Panc1 (cell line): ENCODE results near the gene PFN1. TPM values are rescaled to one million over a fixed set of nuclear protein-coding genes. Genes with fewer than 3 reads are reported as not detected.

Experiments used
- ATAC-seq: fragments of 200-7000 bp; cut with Tn5 transposase; 2 replicates; pipeline ENCODE4 v1.9.1; 2020; ENCODE audit warnings: mild to moderate bottlenecking, moderate library complexity
- BruUV-seq: library from RNA; stranded (reverse); fragments of 400-500 nt; replicated peaks from 2 replicates; lab custom pipeline; 2021; lab: Mats Ljungman, UMichigan
- CTCF ChIA-PET: fragments of 300-600 bp; sonication (Branson Sonifier 250); formaldehyde crosslinking; loops from one replicate; lab custom pipeline; 2022; ENCODE audit warnings: antibody characterized with exemption; lab: Charles Lee
- POLR2A ChIA-PET: fragments of 300-600 bp; sonication (Branson Sonifier 250); formaldehyde crosslinking; loops from one replicate; lab custom pipeline; 2022; ENCODE audit warnings: antibody characterized with exemption; lab: Charles Lee
- DNase-seq: peaks from one replicate; pipeline ENCODE4 v3.0.0-alpha.2; 2010; ENCODE audit warnings: low read depth, low spot score
- H3K27ac ChIP-seq: 2 replicates; pipeline ENCODE4 v1.5.1; 2011; ENCODE audit warnings: mild to moderate bottlenecking, low read length, inconsistent platforms
- H3K27me3 ChIP-seq: fragments of 200-500 bp; sonication (Bioruptor generic); 2 replicates; pipeline ENCODE4 v1.6.0; 2014; ENCODE audit warnings: low read length, inconsistent platforms; ENCODE audit not compliant: control insufficient read depth, insufficient read depth
- H3K36me3 ChIP-seq: fragments of 200-500 bp; sonication (Bioruptor generic); 2 replicates; pipeline ENCODE4 v1.5.1; 2014; ENCODE audit warnings: inconsistent platforms, mild to moderate bottlenecking, low read length, moderate library complexity; ENCODE audit not compliant: control insufficient read depth, insufficient read depth
- H3K4me1 ChIP-seq: 2 replicates; pipeline ENCODE4 v1.5.1; 2011; ENCODE audit warnings: inconsistent platforms, mild to moderate bottlenecking, low read length, moderate library complexity; ENCODE audit not compliant: control insufficient read depth, insufficient read depth
- H3K4me3 ChIP-seq, 2 experiments: 2 replicates each; pipeline ENCODE4 v1.5.1; 2011 to 2012; ENCODE audit warnings: low read depth in 2 of 2, low read length in 2 of 2, mild to moderate bottlenecking in 2 of 2, inconsistent platforms in 1 of 2, moderate library complexity in 1 of 2
- H3K9me3 ChIP-seq: fragments of 200-500 bp; sonication (Bioruptor generic); 2 replicates; pipeline ENCODE4 v1.5.1; 2014; ENCODE audit warnings: low read depth, mild to moderate bottlenecking, inconsistent platforms, low read length, moderate library complexity; ENCODE audit not compliant: control insufficient read depth, insufficient read depth
- POLR2AphosphoS5 ChIP-seq: IDR thresholded peaks from 2 replicates; pipeline ENCODE4 v1.6.1; 2012; ENCODE audit warnings: mild to moderate bottlenecking, low read depth, low read length, moderate library complexity
- REST ChIP-seq, 2 experiments: IDR thresholded peaks; 2 replicates each; pipeline ENCODE4 v1.6.1; 2011 to 2012; ENCODE audit warnings: low read depth in 2 of 2, control low read depth in 1 of 2, low read length in 1 of 2, mild to moderate bottlenecking in 1 of 2, moderate library complexity in 1 of 2; ENCODE audit not compliant: insufficient read depth in 1 of 2
- SIN3A ChIP-seq: IDR thresholded peaks from 2 replicates; pipeline ENCODE4 v1.6.1; 2012; ENCODE audit warnings: low read depth, mild to moderate bottlenecking, low read length, moderate library complexity, borderline replicate concordance; ENCODE audit not compliant: insufficient read depth
- TCF7L2 ChIP-seq: IDR thresholded peaks from 2 replicates; pipeline ENCODE4 v1.6.1; 2011; ENCODE audit warnings: mild to moderate bottlenecking, low read depth, low read length, inconsistent platforms
- in situ Hi-C: cut with HindIII; loops from 2 replicates; pipeline ENCODE4 v1.10.0; 2016; ENCODE audit warnings: low sequenced_read_pairs, low pct_unique_long_range_greater_than_20kb
- intact Hi-C: fragments of 100-400 bp; cut with micrococcal nuclease; formaldehyde crosslinking; loops from one replicate; pipeline ENCODE4 v1.10.0; 2022; ENCODE audit not compliant: unreplicated experiment
- total RNA-seq: library from RNA; stranded (reverse); gene quantifications from one replicate; pipeline ENCODE4 v1.2.1, GENCODE V29; 2021; ENCODE audit not compliant: unreplicated experiment
- TF ChIP-seq, protein P1 (sequence below): fragments of 450-650 bp; IDR thresholded peaks from 2 replicates; pipeline ENCODE4 v1.5.1; 2017; ENCODE audit warnings: mild to moderate bottlenecking

PFN1 gene
- total RNA-seq, 1 experiment from 2014 or later: 1,074 TPM

DNA sequence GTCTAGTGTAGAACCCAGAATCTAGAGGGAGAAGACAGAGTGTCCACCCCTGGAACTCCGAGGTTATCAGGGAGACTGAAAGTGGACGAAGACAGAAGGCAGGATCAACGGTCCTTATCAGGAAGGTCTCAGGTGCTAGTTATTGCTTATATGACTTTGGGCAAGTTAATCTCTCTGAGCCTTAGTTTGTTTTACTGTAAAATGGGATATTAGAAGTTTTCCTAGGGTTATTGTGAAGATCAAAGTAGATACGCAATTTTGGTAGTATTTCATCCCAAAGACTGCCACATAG is 7.1 kb downstream of the PFN1 start:
- Histone ChIP-seq H3K4me1 (peaks cover 35% of the 10 kb centered on the region), H3K9me3 (no peaks in the 10 kb centered on the region), H3K27ac (peak overlapping the region; percentile 89), H3K27me3 (no peaks in the 10 kb centered on the region), H3K4me3 (peak overlapping the region; percentile 90 to 92), H3K36me3 (peaks cover 12% of the 10 kb centered on the region)
- BruUV-seq: no TSS peak
- no peak for ATAC-seq
- ChIA-PET POLR2A (no interaction called here), CTCF (no interaction called here)
- intact Hi-C loops (no loop called here), in situ Hi-C loops (no loop called here)
- TF ChIP-seq, protein P1, sequence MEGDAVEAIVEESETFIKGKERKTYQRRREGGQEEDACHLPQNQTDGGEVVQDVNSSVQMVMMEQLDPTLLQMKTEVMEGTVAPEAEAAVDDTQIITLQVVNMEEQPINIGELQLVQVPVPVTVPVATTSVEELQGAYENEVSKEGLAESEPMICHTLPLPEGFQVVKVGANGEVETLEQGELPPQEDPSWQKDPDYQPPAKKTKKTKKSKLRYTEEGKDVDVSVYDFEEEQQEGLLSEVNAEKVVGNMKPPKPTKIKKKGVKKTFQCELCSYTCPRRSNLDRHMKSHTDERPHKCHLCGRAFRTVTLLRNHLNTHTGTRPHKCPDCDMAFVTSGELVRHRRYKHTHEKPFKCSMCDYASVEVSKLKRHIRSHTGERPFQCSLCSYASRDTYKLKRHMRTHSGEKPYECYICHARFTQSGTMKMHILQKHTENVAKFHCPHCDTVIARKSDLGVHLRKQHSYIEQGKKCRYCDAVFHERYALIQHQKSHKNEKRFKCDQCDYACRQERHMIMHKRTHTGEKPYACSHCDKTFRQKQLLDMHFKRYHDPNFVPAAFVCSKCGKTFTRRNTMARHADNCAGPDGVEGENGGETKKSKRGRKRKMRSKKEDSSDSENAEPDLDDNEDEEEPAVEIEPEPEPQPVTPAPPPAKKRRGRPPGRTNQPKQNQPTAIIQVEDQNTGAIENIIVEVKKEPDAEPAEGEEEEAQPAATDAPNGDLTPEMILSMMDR: no peak
- no peak for TF ChIP-seq POLR2AphosphoS5
- no peak for TF ChIP-seq TCF7L2
- no peak for TF ChIP-seq SIN3A
- no peak for TF ChIP-seq REST (IDR thresholded peaks at IDR 0.05; ENCODE audit: insufficient read depth in 1 of 2, low read depth in 2 of 2, low read length in 1 of 2)
- DNase-seq: no peak

DNA sequence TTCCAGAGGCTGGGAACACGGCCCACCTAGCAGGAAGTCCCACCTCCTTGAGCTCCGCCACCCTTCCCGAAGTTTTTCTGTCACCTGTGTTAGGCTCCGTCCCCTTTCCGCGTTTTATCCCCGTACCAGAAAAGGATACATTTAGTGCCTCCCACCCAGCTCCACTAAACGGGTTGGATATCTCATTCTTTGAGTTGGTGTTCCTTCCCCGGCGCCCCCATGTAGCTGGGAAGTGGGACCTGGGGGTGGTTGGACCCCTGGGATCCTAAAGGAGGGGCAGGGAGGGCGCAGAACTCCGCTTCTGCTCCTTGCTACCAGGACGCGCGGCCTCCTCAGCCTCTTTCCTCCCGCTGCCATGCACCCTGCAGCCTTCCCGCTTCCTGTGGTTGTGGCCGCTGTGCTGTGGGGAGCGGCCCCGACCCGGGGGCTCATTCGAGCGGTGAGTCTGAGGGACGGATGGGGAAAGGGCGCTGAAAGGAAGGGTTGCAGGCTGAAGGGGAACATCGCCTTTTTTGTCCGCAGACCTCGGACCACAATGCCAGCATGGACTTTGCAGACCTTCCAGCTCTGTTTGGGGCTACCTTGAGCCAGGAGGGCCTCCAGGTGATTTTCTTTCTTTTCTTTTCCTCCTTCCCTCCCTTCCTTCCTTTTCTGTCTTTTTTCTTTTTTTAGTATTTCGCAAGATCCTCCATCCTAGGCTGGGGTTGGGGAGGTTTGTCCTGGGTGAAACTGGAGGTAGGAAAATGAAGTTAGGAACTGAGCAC is 7.6 kb downstream of the PFN1 start:
- POLR2A ChIA-PET: no interaction called here
- TF ChIP-seq SIN3A (no peak; the same call in 1 of the 2 replicates), TCF7L2 (peak; percentile 11; the same call in 1 of the 2 replicates), POLR2AphosphoS5 (0 out of 2 replicates have a peak, but pooled peaks have one; percentile 61), REST (IDR thresholded peaks at IDR 0.05; ENCODE audit: insufficient read depth in 1 of 2, low read depth in 2 of 2, low read length in 1 of 2) (no peak)
- TSS peak; percentile 90 for BruUV-seq
- ATAC-seq (peak; percentile 80), DNase-seq (no peak)
- Histone ChIP-seq H3K9me3 (no peaks in the 10 kb centered on the region), H3K36me3 (peaks cover 11% of the 10 kb centered on the region), H3K4me1 (peaks cover 34% of the 10 kb centered on the region), H3K27ac (peak overlapping the region; percentile 89), H3K27me3 (no peaks in the 10 kb centered on the region), H3K4me3 (peak overlapping the region; percentile 90 to 92)
- in situ Hi-C loops (no loop called here), intact Hi-C loops (no loop called here)
- CTCF ChIA-PET: no interaction called here
